Thoracic aorta (tissue), 2 donors: ENCODE measurements around the gene FPR2. TPM values are rescaled to one million over a fixed set of nuclear protein-coding genes. Genes with fewer than 3 reads are reported as not detected.

Experiments used
- ATAC-seq: fragments of 150-250 bp; one replicate; pipeline ENCODE4 v1.8.0; 2017; ENCODE audit warnings: low read depth; ENCODE audit not compliant: insufficient number of reproducible peaks, low FRiP score
- DNase-seq: peaks from one replicate; pipeline ENCODE4 v3.0.0-alpha.2; 2020; ENCODE audit warnings: low spot score
- H3K27ac ChIP-seq, 2 donors: fragments of 200-600 bp; sonication (generic); 1 replicate in 1 of 2; 2 replicates in 1 of 2; pipeline ENCODE4 v1.5.1; 2016; ENCODE audit warnings: mild to moderate bottlenecking in 2 of 2, moderate library complexity in 2 of 2
- H3K27me3 ChIP-seq: fragments of 200-600 bp; sonication (generic); replicated peaks from 2 replicates; pipeline ENCODE4 v1.6.0; 2016; ENCODE audit warnings: mild to moderate bottlenecking; ENCODE audit not compliant: insufficient read depth
- H3K36me3 ChIP-seq: fragments of 200-600 bp; sonication (generic); one replicate; pipeline ENCODE4 v1.5.1; 2016
- H3K4me1 ChIP-seq, 2 donors: fragments of 200-600 bp; sonication (generic); 1 replicate in 1 of 2; 2 replicates in 1 of 2; pipeline versions ENCODE4 v1.5.1 to v1.6.0; 2016; ENCODE audit warnings: low read depth in 2 of 2, mild to moderate bottlenecking in 1 of 2; ENCODE audit not compliant: control insufficient read depth in 1 of 2
- H3K4me3 ChIP-seq: fragments of 200-600 bp; sonication (generic); 2 replicates; pipeline ENCODE4 v1.5.1; 2016; ENCODE audit warnings: mild to moderate bottlenecking
- H3K9me3 ChIP-seq: fragments of 200-600 bp; sonication (generic); 2 replicates; pipeline ENCODE4 v1.5.1; 2016
- CTCF ChIP-seq: fragments of 200-600 bp; sonication (generic); IDR thresholded peaks from one replicate; pipeline ENCODE4 v1.5.1; 2019; ENCODE audit warnings: antibody characterized with exemption
- total RNA-seq, 2 donors: library from RNA; depleted of rRNA; stranded (reverse); fragments of >200 nt; gene quantifications; one replicate each; pipeline versions ENCODE4 v1.1.0 to v1.2.3, GENCODE V29; 2016

Gene FPR2
- total RNA-seq, 2 donors from 2014 or later, result 2.2 to 5.9 TPM

- Histone ChIP-seq H3K27me3 (no peaks in the 10 kb centered on the region), H3K4me3 (peak overlapping the region; percentile 55), H3K36me3 (no peaks in the 10 kb centered on the region), H3K9me3 (no peaks in the 10 kb centered on the region), H3K4me1 (no peaks in the 10 kb centered on the region), H3K27ac (no peak overlapping the region)
- DNase-seq (no peak), ATAC-seq (no peak)
- TF ChIP-seq CTCF, result no peak
Measured at GRCh38 chr19:51750400-51751094, 10.4 kb upstream of the FPR2 start.

GRCh38 chr19:51751655-51752054 is 9.3 kb upstream of the FPR2 start, which contains the start of gene FPR1:
Gene FPR1, minus strand, starts transcription at chr19:51751878. Its CDS starts 4,884 bp downstream, at chr19:51746994.
- Histone ChIP-seq H3K9me3 (no peaks in the 10 kb centered on the region), H3K27ac (peak within 1 kb of the TSS in 1 of 2 donors; percentile 10), H3K4me3 (peak within 1 kb of the TSS; percentile 55), H3K4me1 (no peaks in the 10 kb centered on the region), H3K36me3 (no peaks in the 10 kb centered on the region), H3K27me3 (no peaks in the 10 kb centered on the region)
- ATAC-seq (no peak), DNase-seq (no peak)
- TF ChIP-seq CTCF, result no peak

- no peak for DNase-seq
Measured at GRCh38 chr19:51754109-51754508, 6.9 kb upstream of the FPR2 start.

GRCh38 chr19:51754770-51755169 is 6.2 kb upstream of the FPR2 start:
- Histone ChIP-seq H3K36me3 (no peaks in the 10 kb centered on the region), H3K27ac (no peak overlapping the region), H3K27me3 (no peaks in the 10 kb centered on the region), H3K9me3 (no peaks in the 10 kb centered on the region), H3K4me3 (no peak overlapping the region), H3K4me1 (no peaks in the 10 kb centered on the region)
- no peak for TF ChIP-seq CTCF
- no peak for DNase-seq
- ATAC-seq, result no peak

More at GRCh38 chr19:51754109-51754508, 6.9 kb upstream of the FPR2 start:
- H3K4me1 ChIP-seq, result no peaks in the 10 kb centered on the region
- no peak overlapping the region for H3K4me3 ChIP-seq
- TF ChIP-seq CTCF, result no peak
- peak; percentile 28 for ATAC-seq
- H3K9me3 ChIP-seq, result no peaks in the 10 kb centered on the region
- no peaks in the 10 kb centered on the region for H3K36me3 ChIP-seq
- H3K27me3 ChIP-seq, result no peaks in the 10 kb centered on the region
- H3K27ac ChIP-seq, result no peak overlapping the region

GRCh38 chr19:51755571-51755970 is 5.4 kb upstream of the FPR2 start:
- Histone ChIP-seq H3K4me3 (no peak overlapping the region), H3K27ac (no peak overlapping the region), H3K36me3 (no peaks in the 10 kb centered on the region), H3K9me3 (no peaks in the 10 kb centered on the region), H3K4me1 (no peaks in the 10 kb centered on the region), H3K27me3 (no peaks in the 10 kb centered on the region)
- DNase-seq (no peak), ATAC-seq (no peak)
- TF ChIP-seq CTCF, result no peak
